GM12874 (cell line): ENCODE results near the gene ABCC8.

Experiments used
- CTCF ChIP-seq: IDR thresholded peaks from 2 replicates; pipeline ENCODE4 v1.5.1; 2011; ENCODE audit warnings: low read depth, mild to moderate bottlenecking, control low read depth, low read length, moderate library complexity; ENCODE audit not compliant: insufficient read depth

Gene ABCC8

DNA sequence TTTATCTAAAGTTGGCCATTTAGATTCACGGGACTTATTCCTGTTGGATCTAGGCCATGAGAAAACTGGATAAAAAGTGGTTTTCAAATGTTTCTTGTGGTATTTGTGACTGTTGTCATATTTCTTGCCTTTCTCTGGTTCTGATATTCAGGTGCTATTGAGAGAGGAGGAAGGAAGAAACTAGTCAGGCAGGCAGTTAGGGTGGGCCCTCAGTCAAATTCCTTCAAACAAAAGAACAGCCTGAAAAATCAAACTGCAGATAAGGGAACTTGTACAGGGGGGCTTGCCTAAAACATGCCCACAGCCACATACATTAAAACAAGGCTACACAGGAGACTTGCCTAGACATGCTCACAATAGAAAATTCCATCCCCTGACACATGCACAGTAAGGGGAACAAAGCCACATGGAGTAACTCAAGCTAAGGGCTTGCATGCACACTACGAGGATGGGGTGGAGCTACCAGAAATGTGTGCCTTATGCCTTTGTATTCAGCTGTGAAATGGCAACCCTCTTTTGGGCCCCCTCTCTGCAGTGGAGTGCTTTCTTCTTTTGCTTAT is 106.9 kb downstream of the ABCC8 start:
- no peak for TF ChIP-seq CTCF

- no peak for TF ChIP-seq CTCF
Observed at GRCh38 chr11:17369094-17369493, 107.6 kb downstream of the ABCC8 start.

DNA sequence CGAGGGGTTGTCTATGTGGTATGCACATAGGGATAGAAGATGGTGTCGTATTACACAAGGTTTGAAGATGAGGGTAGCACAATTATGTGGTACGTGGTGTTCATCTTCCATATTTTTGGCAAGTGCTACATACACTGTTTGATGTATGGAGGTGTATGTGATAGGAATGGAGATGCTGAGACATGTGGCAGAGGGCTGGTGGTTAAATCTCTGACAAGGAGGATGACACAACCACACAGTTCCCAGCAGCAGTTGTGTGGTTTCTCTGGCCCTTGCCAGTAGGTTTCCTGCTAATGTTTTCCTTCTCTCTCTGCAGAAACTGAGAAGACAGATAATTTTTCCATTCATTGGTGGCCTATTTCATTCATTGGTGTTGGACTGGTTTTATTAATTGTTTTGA is 108.1 kb downstream of the ABCC8 start:
- TF ChIP-seq CTCF: no peak

- TF ChIP-seq CTCF: no peak
Observed at GRCh38 chr11:17366495-17366894, 110.2 kb downstream of the ABCC8 start.

DNA sequence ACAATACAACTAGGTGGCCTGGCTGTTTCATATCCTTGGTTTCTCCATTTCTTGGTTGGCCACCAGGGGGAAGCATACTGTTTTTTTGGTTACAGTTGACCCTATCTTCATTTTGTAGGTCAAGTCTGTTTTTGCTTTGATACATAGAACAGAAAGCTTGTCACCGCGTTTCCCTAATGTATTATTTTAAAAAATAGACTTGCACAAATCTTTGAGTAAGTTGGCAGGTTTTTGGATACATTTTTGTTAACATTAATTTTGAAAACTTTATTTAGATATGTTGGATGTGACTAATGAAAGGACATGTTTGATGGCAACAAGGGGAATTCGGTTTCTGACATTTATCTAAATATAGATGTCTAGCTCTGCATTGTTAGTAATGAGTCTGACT is 122.0 kb downstream of the ABCC8 start:
- TF ChIP-seq CTCF: peak; percentile 50

GRCh38 chr11:17353821-17354600 is 122.6 kb downstream of the ABCC8 start:
- no peak for TF ChIP-seq CTCF

DNA sequence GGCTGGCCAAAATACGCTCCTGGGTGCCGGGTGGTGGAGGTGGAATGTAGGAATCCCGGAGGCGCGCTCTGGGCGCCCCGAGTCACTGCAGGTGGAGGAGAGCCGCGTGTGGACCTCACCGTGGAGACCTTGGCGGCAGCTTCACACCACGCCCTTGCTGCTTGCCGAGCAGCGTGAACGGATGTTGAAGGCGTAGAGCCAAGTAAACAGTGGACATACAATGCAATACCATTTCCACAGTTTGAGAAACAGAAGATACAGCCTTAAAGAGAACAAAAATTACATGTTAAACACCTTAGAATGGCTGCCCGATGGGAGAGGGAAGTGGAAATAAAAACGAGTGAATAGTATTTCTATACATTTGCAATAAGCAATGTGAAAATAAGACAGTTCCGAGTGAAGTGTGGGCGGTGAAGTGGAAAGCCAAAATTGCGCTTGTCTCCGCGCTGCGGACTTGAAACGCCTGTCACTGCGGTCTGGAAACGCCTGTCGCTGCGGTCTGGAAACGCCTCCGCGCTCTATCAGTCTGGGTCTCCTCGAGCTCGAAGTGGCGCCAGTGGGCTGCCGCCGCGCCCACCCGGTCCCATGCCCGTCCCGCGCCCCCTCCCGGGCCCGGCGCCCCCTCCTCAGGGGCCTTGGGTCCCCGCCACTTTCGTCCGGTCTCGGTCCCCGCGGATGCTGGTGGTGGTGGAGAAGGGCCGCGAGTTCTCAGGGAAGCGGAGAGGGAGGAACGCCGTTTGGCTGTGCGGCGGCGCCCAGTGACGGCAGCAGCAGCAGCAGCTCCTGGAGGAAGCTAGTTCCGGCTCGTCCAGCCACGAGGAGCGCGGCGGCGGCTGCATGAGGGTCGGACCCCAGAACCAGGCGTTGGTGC is 123.5 kb downstream of the ABCC8 start:
- no peak for TF ChIP-seq CTCF
